GM06990 (cell line): Measurements from ENCODE around the gene GALNT18.

Experiments
- DNase-seq: peaks from one replicate; pipeline ENCODE4 v3.0.0-alpha.2; 2011; ENCODE audit not compliant: insufficient read length; ENCODE audit errors: extremely low read depth
- H3K27me3 ChIP-seq: replicated peaks from 2 replicates; pipeline ENCODE4 v1.6.0; 2011; ENCODE audit warnings: low read length; ENCODE audit not compliant: control insufficient read depth, insufficient read depth
- H3K36me3 ChIP-seq: 2 replicates; pipeline ENCODE4 v1.5.1; 2011; ENCODE audit warnings: low read length; ENCODE audit not compliant: control insufficient read depth, insufficient read depth
- H3K4me3 ChIP-seq: replicated peaks from 2 replicates; pipeline ENCODE4 v1.5.1; 2011; ENCODE audit warnings: low read depth, mild to moderate bottlenecking, control low read depth, low read length
- CTCF ChIP-seq: IDR thresholded peaks from 2 replicates; pipeline ENCODE4 v1.5.1; 2011; ENCODE audit warnings: low read length, control low read depth, mild to moderate bottlenecking, inconsistent platforms; ENCODE audit not compliant: insufficient read depth, poor library complexity, severe bottlenecking

Gene GALNT18

DNA sequence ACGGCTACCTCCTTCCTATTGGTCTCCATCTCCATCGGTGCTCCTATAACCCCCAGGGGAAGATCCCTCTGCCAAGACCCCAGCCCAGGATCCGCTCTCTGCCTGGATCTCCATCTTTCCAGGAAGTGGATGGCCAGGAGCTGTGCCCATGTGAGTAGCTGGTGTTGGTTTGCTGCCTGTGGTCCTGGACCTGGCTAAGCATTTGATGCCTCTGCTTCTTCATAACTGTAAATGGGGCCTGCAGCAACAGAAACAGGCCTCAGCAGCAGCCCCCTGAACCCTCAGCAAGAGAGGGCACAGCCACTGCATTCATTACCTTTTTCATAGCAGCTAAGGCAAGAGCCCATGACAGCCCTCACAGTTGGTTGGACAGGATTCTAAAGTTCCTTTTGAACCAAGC is 242.1 kb downstream of the GALNT18 start:
- Histone ChIP-seq H3K27me3 (no peaks in the 10 kb centered on the region), H3K4me3 (no peak overlapping the region), H3K36me3 (no peaks in the 10 kb centered on the region)
- DNase-seq: no peak
- no peak for TF ChIP-seq CTCF

- Histone ChIP-seq H3K36me3 (no peaks in the 10 kb centered on the region), H3K27me3 (no peaks in the 10 kb centered on the region), H3K4me3 (no peak overlapping the region)
- no peak for DNase-seq
- no peak for TF ChIP-seq CTCF
These were observed 243.4 kb downstream of the GALNT18 start for GRCh38 chr11:11378184-11378940.

DNA sequence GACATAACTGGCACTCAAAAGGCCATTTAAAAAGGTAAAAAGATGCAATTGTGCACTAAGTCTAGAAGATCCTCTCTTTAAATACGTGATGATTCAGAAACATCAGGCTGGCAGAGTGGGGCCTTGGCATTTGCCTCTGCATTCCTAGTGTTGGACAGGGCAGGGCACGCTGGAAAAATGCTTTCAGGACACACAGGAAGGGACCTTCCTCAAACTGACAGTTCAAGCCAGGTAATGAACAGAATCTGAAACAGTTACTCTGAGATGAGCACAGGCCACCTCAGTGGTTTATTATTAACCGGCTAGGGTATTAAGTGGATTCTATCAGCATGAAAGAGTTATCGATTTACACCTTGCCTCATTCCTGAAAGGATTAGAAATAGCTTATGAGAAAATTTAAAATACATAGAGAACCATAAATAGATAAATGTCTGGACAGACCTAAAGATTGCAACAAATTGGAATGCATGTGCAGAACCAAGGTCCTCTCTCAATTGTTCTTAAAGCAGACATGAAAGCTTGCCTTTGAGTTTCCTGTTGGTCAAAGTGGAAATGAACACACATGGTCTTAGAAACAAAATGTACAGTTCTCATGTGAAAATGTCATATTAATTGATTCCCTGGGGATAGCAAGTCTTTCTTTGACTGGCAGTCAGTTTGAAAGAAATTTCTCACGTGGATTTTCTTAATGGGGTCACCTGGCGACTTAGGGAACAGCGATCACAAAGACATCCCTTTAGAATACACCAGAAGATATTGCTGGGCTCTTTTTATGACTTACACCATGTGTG is 247.3 kb downstream of the GALNT18 start:
- no peak for TF ChIP-seq CTCF
- H3K36me3 ChIP-seq: no peaks in the 10 kb centered on the region
- no peaks in the 10 kb centered on the region for H3K27me3 ChIP-seq
- DNase-seq: no peak
- no peak overlapping the region for H3K4me3 ChIP-seq

DNA sequence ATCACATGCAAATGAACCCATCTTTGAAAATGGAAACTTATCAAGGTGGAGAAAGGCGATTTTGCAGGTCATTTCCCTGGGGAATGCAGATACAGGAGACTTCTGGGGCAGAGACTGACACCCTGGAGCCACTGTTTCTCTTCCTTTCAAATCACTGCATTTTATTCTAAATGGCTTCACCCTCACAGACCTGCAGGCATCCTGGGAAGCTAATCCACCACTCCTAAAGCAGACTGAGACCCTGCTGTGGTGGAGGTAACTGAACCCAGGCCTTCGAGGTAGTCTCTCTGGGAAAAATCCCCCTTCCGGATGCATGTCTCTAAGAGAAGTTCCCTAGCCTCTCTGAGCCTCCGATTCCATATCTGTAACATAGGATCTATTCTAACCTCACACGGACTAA is 247.9 kb downstream of the GALNT18 start:
- no peak for TF ChIP-seq CTCF
- Histone ChIP-seq H3K36me3 (no peaks in the 10 kb centered on the region), H3K4me3 (no peak overlapping the region), H3K27me3 (no peaks in the 10 kb centered on the region)
- no peak for DNase-seq

DNA sequence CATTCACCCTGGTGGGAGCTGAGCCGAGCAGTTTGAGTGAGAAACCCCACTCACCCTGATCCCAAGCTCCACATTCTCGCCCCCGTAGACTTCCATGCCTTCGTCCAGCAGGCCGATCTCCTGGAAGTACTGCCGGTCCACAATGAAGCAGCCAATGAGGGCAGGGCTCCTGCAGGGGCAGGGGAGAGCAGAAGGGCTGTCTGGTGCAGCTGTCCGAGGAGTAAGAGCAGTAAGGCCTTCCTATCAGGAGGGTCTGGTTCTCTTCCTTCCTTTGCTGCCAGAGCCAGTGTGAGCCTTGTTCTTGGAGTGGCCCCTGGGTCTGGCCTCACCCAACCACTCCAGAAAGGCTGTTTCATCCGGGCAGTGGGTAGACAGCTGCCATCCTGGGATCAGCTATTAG is 249.3 kb downstream of the GALNT18 start:
- no peaks in the 10 kb centered on the region for H3K27me3 ChIP-seq
- no peak for DNase-seq
- no peak for TF ChIP-seq CTCF
- no peaks in the 10 kb centered on the region for H3K36me3 ChIP-seq
- no peak overlapping the region for H3K4me3 ChIP-seq
